Measurements from ENCODE around the gene PRDM8. TPM values are rescaled to one million over a fixed set of nuclear protein-coding genes. Genes with fewer than 3 reads are reported as not detected.
"Not testable (repeated sequence)": the region's sequence is repeated elsewhere in the genome, so short reads cannot be mapped to it uniquely, and the experiment has no call there.

Gene PRDM8
- total RNA-seq, 2 experiments from 2014 or later: not detected

DNA sequence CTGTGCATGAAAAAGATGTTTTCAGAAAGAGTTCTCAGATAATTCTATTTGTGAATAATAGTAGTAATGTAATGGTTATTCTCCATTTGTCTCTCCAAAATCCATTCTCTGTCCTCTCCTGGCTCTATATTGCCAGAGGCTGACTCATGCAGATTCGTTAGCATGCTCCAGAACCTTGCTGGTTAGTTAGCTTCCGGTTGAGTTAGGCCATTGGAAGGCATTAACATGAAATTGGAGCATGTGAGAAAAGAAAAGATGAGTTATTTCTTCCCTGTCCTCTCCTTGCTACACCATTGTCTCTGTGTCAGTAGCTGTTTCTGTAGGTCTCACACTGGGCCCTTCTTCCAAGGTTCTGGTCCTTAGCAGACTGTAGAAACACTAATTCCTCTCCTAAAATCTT lies 23.5 kb upstream of the PRDM8 start:
- no peaks in the 10 kb centered on the region for H3K36me3 ChIP-seq (ENCODE audit: insufficient read depth, low read length)
- no peak for TF ChIP-seq CTCF (conservative IDR thresholded peaks at IDR 0.05; ENCODE audit: low read length)
- no peak for TF ChIP-seq EZH2phosphoT487 (IDR thresholded peaks at IDR 0.05; ENCODE audit: borderline replicate concordance, low read depth, low read length)
- no peak overlapping the region for H3K27ac ChIP-seq (ENCODE audit: low read depth, low read length, poor library complexity, severe bottlenecking)
- no peaks in the 10 kb centered on the region for H3K9me3 ChIP-seq (ENCODE audit: low read length)
- no peaks in the 10 kb centered on the region for H3K9me2 ChIP-seq (ENCODE audit: insufficient read depth, low read length)
- peak overlapping the region; percentile 36; the same call in 1 of the 2 replicates for H2AFZ ChIP-seq (ENCODE audit: low read length)
- no peak for DNase-seq (ENCODE audit: low spot score)
- H3K4me2 ChIP-seq (ENCODE audit: low read length): no peak overlapping the region
- BruUV-seq (replicated peaks): no TSS peak
- no peaks in the 10 kb centered on the region for H3K79me2 ChIP-seq (ENCODE audit: insufficient read depth, low read depth, low read length)
- ChIA-PET CTCF (ENCODE audit: unreplicated experiment) (interaction anchor here (1.0 kb wide), 1 partner anchor 9 kb away, joined by 3 read pairs; no protein-coding TSS in a partner anchor), POLR2A (no interaction called here)
- peaks cover 14% of the 10 kb centered on the region for H3K4me1 ChIP-seq (ENCODE audit: insufficient read depth, low read length, poor library complexity, severe bottlenecking)
- no peaks in the 10 kb centered on the region for H4K20me1 ChIP-seq (ENCODE audit: insufficient read depth, low read length)
- intact Hi-C loops (cut with micrococcal nuclease; ENCODE audit: unreplicated experiment): no loop called here
- no peak overlapping the region for H3K4me3 ChIP-seq (ENCODE audit: low read depth, low read length, poor library complexity, severe bottlenecking)

DNA sequence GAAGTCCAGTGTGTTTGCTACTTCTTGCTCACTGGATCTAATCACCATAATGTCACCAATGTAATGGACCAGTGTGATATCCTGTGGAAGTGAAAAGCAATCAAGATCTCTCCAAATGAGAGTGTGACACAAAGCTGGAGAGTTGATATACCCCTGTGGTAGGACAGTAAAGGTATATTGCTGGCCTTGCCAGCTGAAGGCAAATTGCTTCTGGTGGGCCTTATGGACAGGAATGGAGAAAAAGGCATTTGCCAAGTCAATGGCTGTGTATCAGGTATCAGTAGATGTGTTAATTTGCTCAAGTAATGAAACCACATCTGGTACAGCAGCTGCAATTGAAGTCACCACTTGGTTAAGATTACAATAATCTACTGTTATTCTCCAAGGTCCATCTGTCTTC lies 19.5 kb upstream of the PRDM8 start:
- H2AFZ ChIP-seq (ENCODE audit: low read length); H3K79me2 ChIP-seq (ENCODE audit: insufficient read depth, low read depth, low read length); H3K4me3 ChIP-seq (ENCODE audit: low read depth, low read length, poor library complexity, severe bottlenecking); H4K20me1 ChIP-seq (ENCODE audit: insufficient read depth, low read length); H3K27ac ChIP-seq (ENCODE audit: low read depth, low read length, poor library complexity, severe bottlenecking); H3K36me3 ChIP-seq (ENCODE audit: insufficient read depth, low read length); DNase-seq (ENCODE audit: low spot score); H3K9me2 ChIP-seq (ENCODE audit: insufficient read depth, low read length); BruUV-seq (replicated peaks); H3K4me2 ChIP-seq (ENCODE audit: low read length); POLR2A ChIA-PET; intact Hi-C loops (cut with micrococcal nuclease; ENCODE audit: unreplicated experiment); H3K9me3 ChIP-seq (ENCODE audit: low read length): not testable (repeated sequence)
- H3K4me1 ChIP-seq (ENCODE audit: insufficient read depth, low read length, poor library complexity, severe bottlenecking): peaks cover 11% of the 10 kb centered on the region
- CTCF ChIA-PET (ENCODE audit: unreplicated experiment): interaction anchor here (0.6 kb wide), 1 partner anchor 1238 kb away, joined by 3 read pairs; the partner anchor contains the start of gene PAQR3

GRCh38 chr4:80178964-80179363 lies 18.3 kb upstream of the PRDM8 start:
- no peaks in the 10 kb centered on the region for H4K20me1 ChIP-seq (ENCODE audit: insufficient read depth, low read length)
- H3K79me2 ChIP-seq (ENCODE audit: insufficient read depth, low read depth, low read length): no peaks in the 10 kb centered on the region
- no peaks in the 10 kb centered on the region for H3K9me2 ChIP-seq (ENCODE audit: insufficient read depth, low read length)
- no peak for DNase-seq (ENCODE audit: low spot score)
- no peak for TF ChIP-seq CTCF (conservative IDR thresholded peaks at IDR 0.05; ENCODE audit: low read length)
- TF ChIP-seq EZH2phosphoT487 (IDR thresholded peaks at IDR 0.05; ENCODE audit: borderline replicate concordance, low read depth, low read length): no peak
- ChIA-PET POLR2A (interaction anchor here (0.5 kb wide), 1 partner anchor 1950 kb away, joined by 3 read pairs; no protein-coding TSS in a partner anchor), CTCF (ENCODE audit: unreplicated experiment) (no interaction called here)
- H3K9me3 ChIP-seq (ENCODE audit: low read length): no peaks in the 10 kb centered on the region
- H3K4me3 ChIP-seq (ENCODE audit: low read depth, low read length, poor library complexity, severe bottlenecking): no peak overlapping the region
- no TSS peak for BruUV-seq (replicated peaks)
- no peak overlapping the region for H3K27ac ChIP-seq (ENCODE audit: low read depth, low read length, poor library complexity, severe bottlenecking)
- intact Hi-C loops (cut with micrococcal nuclease; ENCODE audit: unreplicated experiment): no loop called here
- H3K4me2 ChIP-seq (ENCODE audit: low read length): no peak overlapping the region
- H2AFZ ChIP-seq (ENCODE audit: low read length): no peak overlapping the region
- H3K4me1 ChIP-seq (ENCODE audit: insufficient read depth, low read length, poor library complexity, severe bottlenecking): no peaks in the 10 kb centered on the region
- H3K36me3 ChIP-seq (ENCODE audit: insufficient read depth, low read length): no peaks in the 10 kb centered on the region
